PC-9 (cell line): Measurements from ENCODE around the gene KCNJ2. TPM values are rescaled to one million over a fixed set of nuclear protein-coding genes. Genes with fewer than 3 reads are reported as not detected.

Experiments
- BruUV-seq: library from RNA; stranded (reverse); fragments of 400-500 nt; replicated peaks from 2 replicates; lab custom pipeline; 2021; lab: Mats Ljungman, UMichigan
- CTCF ChIA-PET: fragments of 300-600 bp; sonication (Branson Sonifier 250); formaldehyde crosslinking; loops from one replicate; lab custom pipeline; 2022; ENCODE audit warnings: antibody characterized with exemption; lab: Charles Lee
- POLR2A ChIA-PET: fragments of 300-600 bp; sonication (Branson Sonifier 250); formaldehyde crosslinking; loops from one replicate; lab custom pipeline; 2022; ENCODE audit warnings: antibody characterized with exemption; ENCODE audit not compliant: unreplicated experiment; lab: Charles Lee
- DNase-seq, 2 experiments: peaks; one replicate each; pipeline versions ENCODE4 v3.0.0 to v3.0.0-alpha.2; 2015 to 2022; ENCODE audit warnings: mixed read lengths in 1 of 2
- H2AFZ ChIP-seq: fragments of 200-600 bp; sonication (generic); 2 replicates; pipeline ENCODE4 v1.8.1; 2017; ENCODE audit warnings: antibody characterized with exemption
- H3F3A ChIP-seq: fragments of 200-600 bp; sonication (generic); 2 replicates; pipeline ENCODE4 v1.8.1; 2017; ENCODE audit warnings: antibody characterized with exemption, mild to moderate bottlenecking, low read depth; ENCODE audit not compliant: insufficient read depth
- H3K27ac ChIP-seq: fragments of 200-600 bp; sonication (generic); 2 replicates; pipeline ENCODE4 v1.6.1; 2016; ENCODE audit warnings: mixed run types
- H3K27me3 ChIP-seq: fragments of 200-600 bp; sonication (generic); 2 replicates; pipeline ENCODE4 v1.6.1; 2016; ENCODE audit warnings: low read depth, mixed run types; ENCODE audit not compliant: insufficient read depth
- H3K36me3 ChIP-seq: fragments of 200-600 bp; sonication (generic); 2 replicates; pipeline ENCODE4 v1.6.1; 2016; ENCODE audit warnings: low read depth, mixed run types
- H3K4me1 ChIP-seq: fragments of 200-600 bp; sonication (generic); replicated peaks from 2 replicates; pipeline ENCODE4 v1.6.1; 2016; ENCODE audit warnings: mixed run types; ENCODE audit not compliant: insufficient read depth
- H3K4me2 ChIP-seq: fragments of 200-600 bp; sonication (generic); 2 replicates; pipeline ENCODE4 v1.6.1; 2017; ENCODE audit warnings: mixed run types
- H3K4me3 ChIP-seq: fragments of 200-600 bp; sonication (generic); 2 replicates; pipeline ENCODE4 v1.6.1; 2016; ENCODE audit warnings: mixed run types
- H3K79me2 ChIP-seq: fragments of 200-600 bp; sonication (generic); 2 replicates; pipeline ENCODE4 v1.6.1; 2017; ENCODE audit warnings: low read depth, mixed run types
- H3K9me2 ChIP-seq: fragments of 200-600 bp; sonication (generic); 2 replicates; pipeline ENCODE4 v1.8.1; 2017; ENCODE audit warnings: mild to moderate bottlenecking; ENCODE audit not compliant: insufficient read depth
- H3K9me3 ChIP-seq: fragments of 200-600 bp; sonication (generic); 2 replicates; pipeline ENCODE4 v1.8.1; 2016; ENCODE audit warnings: low read depth; ENCODE audit not compliant: insufficient read depth
- H4K20me1 ChIP-seq: fragments of 200-600 bp; sonication (generic); 2 replicates; pipeline ENCODE4 v1.8.1; 2017; ENCODE audit not compliant: insufficient read depth
- EZH2 ChIP-seq: fragments of 200-600 bp; sonication (generic); IDR thresholded peaks from 2 replicates; pipeline ENCODE4 v1.8.0; 2017; ENCODE audit warnings: antibody characterized with exemption, low read depth
- intact Hi-C: fragments of 100-400 bp; cut with micrococcal nuclease; formaldehyde crosslinking; loops from one replicate; pipeline ENCODE4 v1.10.0; 2022; ENCODE audit not compliant: unreplicated experiment
- total RNA-seq: library from RNA; stranded (reverse); gene quantifications from 2 replicates; pipeline ENCODE4 v1.2.3, GENCODE V29; 2021
- TF ChIP-seq, protein P1 (sequence below): fragments of 200-600 bp; sonication (generic); conservative IDR thresholded peaks from 2 replicates; pipeline ENCODE4 v1.6.1; 2017; ENCODE audit warnings: mixed run types, antibody characterized with exemption, mild to moderate bottlenecking, moderate library complexity

KCNJ2 gene
- total RNA-seq, 1 experiment from 2014 or later = not detected

DNA sequence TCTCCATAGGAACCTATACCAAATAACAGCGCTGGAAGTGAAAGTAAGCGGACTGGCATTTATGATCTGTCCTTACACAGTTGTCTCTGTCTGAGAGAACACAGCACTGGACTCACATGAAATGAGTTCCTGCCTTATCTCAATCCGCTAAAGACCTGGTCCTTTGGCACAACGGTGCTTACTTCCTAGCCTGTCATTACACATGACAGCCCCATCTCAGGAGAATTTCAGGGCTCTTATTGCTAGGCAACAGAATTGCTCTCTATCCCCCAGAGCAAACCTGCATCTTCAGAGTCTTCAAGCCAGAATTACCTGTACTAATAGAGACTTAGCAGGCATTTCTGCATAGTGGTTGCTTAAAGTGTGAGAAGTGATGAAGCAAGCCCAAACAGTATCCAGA is 4.3 kb downstream of the KCNJ2 start:
- Histone ChIP-seq H3K27me3 (peaks cover 11% of the 10 kb centered on the region; the same call in 1 of the 2 replicates), H3K79me2 (no peaks in the 10 kb centered on the region), H3K27ac (no peak overlapping the region), H3F3A (0 out of 2 replicates have a peak, but pooled peaks cover 5% of the 10 kb centered on the region), H3K36me3 (no peaks in the 10 kb centered on the region), H3K4me1 (peaks cover 15% of the 10 kb centered on the region), H3K4me3 (no peak overlapping the region), H2AFZ (no peak overlapping the region), H3K9me3 (no peaks in the 10 kb centered on the region), H4K20me1 (no peaks in the 10 kb centered on the region), H3K4me2 (no peak overlapping the region), H3K9me2 (no peaks in the 10 kb centered on the region)
- CTCF ChIA-PET = no interaction called here
- no TSS peak for BruUV-seq
- no peak for DNase-seq
- no peak for TF ChIP-seq EZH2
- TF ChIP-seq, protein P1, sequence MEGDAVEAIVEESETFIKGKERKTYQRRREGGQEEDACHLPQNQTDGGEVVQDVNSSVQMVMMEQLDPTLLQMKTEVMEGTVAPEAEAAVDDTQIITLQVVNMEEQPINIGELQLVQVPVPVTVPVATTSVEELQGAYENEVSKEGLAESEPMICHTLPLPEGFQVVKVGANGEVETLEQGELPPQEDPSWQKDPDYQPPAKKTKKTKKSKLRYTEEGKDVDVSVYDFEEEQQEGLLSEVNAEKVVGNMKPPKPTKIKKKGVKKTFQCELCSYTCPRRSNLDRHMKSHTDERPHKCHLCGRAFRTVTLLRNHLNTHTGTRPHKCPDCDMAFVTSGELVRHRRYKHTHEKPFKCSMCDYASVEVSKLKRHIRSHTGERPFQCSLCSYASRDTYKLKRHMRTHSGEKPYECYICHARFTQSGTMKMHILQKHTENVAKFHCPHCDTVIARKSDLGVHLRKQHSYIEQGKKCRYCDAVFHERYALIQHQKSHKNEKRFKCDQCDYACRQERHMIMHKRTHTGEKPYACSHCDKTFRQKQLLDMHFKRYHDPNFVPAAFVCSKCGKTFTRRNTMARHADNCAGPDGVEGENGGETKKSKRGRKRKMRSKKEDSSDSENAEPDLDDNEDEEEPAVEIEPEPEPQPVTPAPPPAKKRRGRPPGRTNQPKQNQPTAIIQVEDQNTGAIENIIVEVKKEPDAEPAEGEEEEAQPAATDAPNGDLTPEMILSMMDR = no peak
- POLR2A ChIA-PET = no interaction called here
- intact Hi-C loops = no loop called here

DNA sequence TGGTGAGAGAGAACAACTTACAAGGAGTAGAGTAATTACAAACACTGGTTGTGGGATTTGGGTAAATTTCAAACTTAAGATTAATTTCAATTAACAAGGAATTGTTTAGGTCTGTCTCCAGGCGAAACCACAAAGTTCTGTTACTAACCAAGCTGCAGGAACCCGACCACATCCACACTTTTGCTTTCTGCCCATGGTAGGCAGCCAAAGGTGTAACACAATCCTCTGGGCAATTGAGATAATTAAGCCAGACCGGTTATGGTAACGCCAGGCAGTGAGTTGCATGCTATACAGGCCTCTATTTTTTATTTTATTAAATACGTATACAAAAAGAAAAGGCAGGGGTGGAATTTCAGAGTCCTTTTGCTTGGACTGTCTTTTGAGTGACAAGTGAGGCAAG is 12.0 kb downstream of the KCNJ2 start:
- H3K9me2 ChIP-seq = no peaks in the 10 kb centered on the region
- no peak overlapping the region for H3K27ac ChIP-seq
- DNase-seq = no peak
- intact Hi-C loops = no loop called here
- H3K9me3 ChIP-seq = no peaks in the 10 kb centered on the region
- 0 out of 2 replicates have a peak, but pooled peaks cover 10% of the 10 kb centered on the region for H3K4me1 ChIP-seq
- H3K4me2 ChIP-seq = no peak overlapping the region
- POLR2A ChIA-PET = no interaction called here
- CTCF ChIA-PET = no interaction called here
- no peak overlapping the region for H2AFZ ChIP-seq
- no peaks in the 10 kb centered on the region for H3K36me3 ChIP-seq
- no TSS peak for BruUV-seq
- H3F3A ChIP-seq = no peaks in the 10 kb centered on the region
- no peak for TF ChIP-seq EZH2
- TF ChIP-seq, protein P1 = no peak
- no peaks in the 10 kb centered on the region for H4K20me1 ChIP-seq
- H3K79me2 ChIP-seq = no peaks in the 10 kb centered on the region
- H3K4me3 ChIP-seq = no peak overlapping the region
- H3K27me3 ChIP-seq = no peaks in the 10 kb centered on the region

DNA sequence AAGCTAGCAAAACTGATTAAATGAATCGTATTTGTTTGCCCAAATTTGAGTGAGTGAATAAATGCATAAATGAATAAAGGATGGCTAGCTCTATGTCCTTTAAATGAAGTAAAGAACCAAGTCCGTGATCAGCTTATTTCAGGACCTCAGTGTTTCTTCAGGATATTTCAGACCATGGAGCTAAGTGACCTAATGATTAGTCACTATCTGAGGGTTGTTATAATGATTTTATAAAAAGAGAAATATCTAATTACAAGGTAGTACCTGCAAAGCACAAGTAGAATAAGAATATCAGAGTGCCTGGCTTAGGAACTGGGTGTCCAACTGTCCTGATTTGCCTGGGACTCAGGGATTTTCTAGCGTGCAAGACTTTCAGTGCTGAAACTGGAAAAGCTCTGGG is 12.5 kb downstream of the KCNJ2 start:
- TF ChIP-seq EZH2 = no peak
- TF ChIP-seq, protein P1 = no peak
- intact Hi-C loops = no loop called here
- Histone ChIP-seq H3K4me1 (0 out of 2 replicates have a peak, but pooled peaks cover 10% of the 10 kb centered on the region), H3K4me2 (no peak overlapping the region), H3K4me3 (no peak overlapping the region), H3K27me3 (no peaks in the 10 kb centered on the region), H3K79me2 (no peaks in the 10 kb centered on the region), H2AFZ (no peak overlapping the region), H3K9me2 (no peaks in the 10 kb centered on the region), H3K9me3 (no peaks in the 10 kb centered on the region), H3K27ac (no peak overlapping the region), H3F3A (no peaks in the 10 kb centered on the region), H4K20me1 (no peaks in the 10 kb centered on the region), H3K36me3 (no peaks in the 10 kb centered on the region)
- DNase-seq = no peak
- ChIA-PET POLR2A (no interaction called here), CTCF (no interaction called here)
- no TSS peak for BruUV-seq
